Endodermal cell (in vitro differentiated cells): Measurements from ENCODE around the gene CD36. TPM values are rescaled to one million over a fixed set of nuclear protein-coding genes. Genes with fewer than 3 reads are reported as not detected.
A peak's percentile ranks its signal among the peaks of the same experiment; 100 is the strongest.

Source experiments
- DNase-seq: peaks from one replicate; pipeline ENCODE4 v3.0.0-alpha.2; 2017
- H3K27ac ChIP-seq: 2 replicates; pipeline ENCODE4 v1.5.1; 2013; ENCODE audit warnings: mild to moderate bottlenecking, low read depth, low read length, moderate library complexity
- H3K27me3 ChIP-seq: 2 replicates; pipeline ENCODE4 v1.6.1; 2013; ENCODE audit warnings: mild to moderate bottlenecking, low read length, moderate library complexity; ENCODE audit not compliant: insufficient read depth, control insufficient read depth, poor library complexity, severe bottlenecking
- H3K36me3 ChIP-seq: 2 replicates; pipeline ENCODE4 v1.7.0; 2013; ENCODE audit warnings: mild to moderate bottlenecking, low read length, moderate library complexity; ENCODE audit not compliant: control insufficient read depth, insufficient read depth
- H3K4me1 ChIP-seq: one replicate; pipeline ENCODE4 v1.7.0; 2013; ENCODE audit warnings: low read length; ENCODE audit not compliant: control insufficient read depth, insufficient read depth
- H3K4me3 ChIP-seq: 2 replicates; pipeline ENCODE4 v1.5.1; 2013; ENCODE audit warnings: mild to moderate bottlenecking, low read length, moderate library complexity
- H3K9ac ChIP-seq: 2 replicates; pipeline ENCODE4 v1.6.1; 2013; ENCODE audit warnings: mild to moderate bottlenecking, low read length, moderate library complexity; ENCODE audit not compliant: poor library complexity, severe bottlenecking; ENCODE audit errors: extremely low read depth
- H3K9me3 ChIP-seq: 2 replicates; pipeline ENCODE4 v1.6.1; 2013; ENCODE audit warnings: mild to moderate bottlenecking, low read length, moderate library complexity; ENCODE audit not compliant: control insufficient read depth
- H3K27ac Mint-ChIP-seq: 2 replicates; pipeline ENCODE4 v1.8.0; 2020; ENCODE audit warnings: mixed read lengths
- H3K27me3 Mint-ChIP-seq: 2 replicates; pipeline ENCODE4 v1.8.0; 2021; ENCODE audit warnings: mild to moderate bottlenecking, mixed read lengths; ENCODE audit not compliant: insufficient read depth
- H3K36me3 Mint-ChIP-seq: 2 replicates; pipeline ENCODE4 v1.8.0; 2020; ENCODE audit warnings: low read depth, mixed read lengths
- H3K4me1 Mint-ChIP-seq: 2 replicates; pipeline ENCODE4 v1.8.0; 2020; ENCODE audit warnings: mixed read lengths
- H3K4me3 Mint-ChIP-seq: 2 replicates; pipeline ENCODE4 v1.8.0; 2020; ENCODE audit warnings: mild to moderate bottlenecking, moderate library complexity, mixed read lengths
- H3K9me3 Mint-ChIP-seq: 2 replicates; pipeline ENCODE4 v1.8.0; 2020; ENCODE audit warnings: mild to moderate bottlenecking, mixed read lengths
- WGBS, 2 experiments: methylation state at CpG; one replicate each; pipeline versions ENCODE4 v1.1.5 to v1.1.7; 2013; ENCODE audit warnings: missing lambda C conversion rate in 2 of 2, mixed read lengths in 1 of 2; ENCODE audit not compliant: insufficient coverage in 1 of 2, insufficient read length in 1 of 2; 5-methylcytosine and 5-hydroxymethylcytosine counted together
- total RNA-seq, 2 donors: library from RNA; stranded (reverse); fragmentation: NEBNext Ultra II Directional in 1 of 2; extraction: Animal tissue kit (Norgen Biotek cat#: 25700) in 1 of 2; gene quantifications; 2 replicates in 1 of 2; 3 replicates in 1 of 2; pipeline ENCODE4 v1.2.1, GENCODE V29; 2021
- TF ChIP-seq, protein P1 (sequence below): fragments of 200-600 bp; sonication (generic); conservative IDR thresholded peaks from 2 replicates; pipeline ENCODE4 v1.5.0; 2021; ENCODE audit warnings: antibody characterized with exemption, mild to moderate bottlenecking

The CD36 gene
- total RNA-seq, 2 donors from 2014 or later, result 0.18 to 0.29 TPM

DNA sequence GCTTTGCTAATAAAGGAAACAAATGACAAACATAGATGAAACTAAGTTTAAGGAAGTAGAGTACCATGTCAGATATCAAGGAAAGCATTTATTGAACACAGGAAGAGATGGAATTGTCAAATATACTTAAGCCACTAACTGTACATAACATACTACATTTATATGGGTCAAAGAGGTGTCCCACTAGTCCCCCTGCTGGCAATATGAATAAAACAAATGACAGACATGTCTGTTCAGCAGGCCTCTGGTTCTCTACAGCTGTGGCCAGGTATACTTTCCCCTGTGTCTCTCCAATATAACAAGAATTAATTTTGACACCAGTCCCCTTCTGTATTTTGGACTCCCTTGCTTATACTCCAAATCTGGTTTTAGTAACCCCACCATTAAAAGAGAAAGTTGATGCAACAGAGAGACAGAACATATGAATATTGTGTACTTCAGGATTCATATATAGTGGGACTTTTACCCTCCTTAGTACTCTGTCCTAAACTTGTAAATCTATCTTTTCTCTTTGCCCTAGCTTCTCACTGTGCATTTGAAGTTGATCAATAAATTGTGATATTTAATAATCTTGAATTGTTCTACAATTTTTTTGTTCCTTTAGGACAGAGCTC lies 42.9 kb downstream of the CD36 start:
- peaks cover 3% of the 10 kb centered on the region for H3K9me3 Mint-ChIP-seq
- TF ChIP-seq, protein P1, sequence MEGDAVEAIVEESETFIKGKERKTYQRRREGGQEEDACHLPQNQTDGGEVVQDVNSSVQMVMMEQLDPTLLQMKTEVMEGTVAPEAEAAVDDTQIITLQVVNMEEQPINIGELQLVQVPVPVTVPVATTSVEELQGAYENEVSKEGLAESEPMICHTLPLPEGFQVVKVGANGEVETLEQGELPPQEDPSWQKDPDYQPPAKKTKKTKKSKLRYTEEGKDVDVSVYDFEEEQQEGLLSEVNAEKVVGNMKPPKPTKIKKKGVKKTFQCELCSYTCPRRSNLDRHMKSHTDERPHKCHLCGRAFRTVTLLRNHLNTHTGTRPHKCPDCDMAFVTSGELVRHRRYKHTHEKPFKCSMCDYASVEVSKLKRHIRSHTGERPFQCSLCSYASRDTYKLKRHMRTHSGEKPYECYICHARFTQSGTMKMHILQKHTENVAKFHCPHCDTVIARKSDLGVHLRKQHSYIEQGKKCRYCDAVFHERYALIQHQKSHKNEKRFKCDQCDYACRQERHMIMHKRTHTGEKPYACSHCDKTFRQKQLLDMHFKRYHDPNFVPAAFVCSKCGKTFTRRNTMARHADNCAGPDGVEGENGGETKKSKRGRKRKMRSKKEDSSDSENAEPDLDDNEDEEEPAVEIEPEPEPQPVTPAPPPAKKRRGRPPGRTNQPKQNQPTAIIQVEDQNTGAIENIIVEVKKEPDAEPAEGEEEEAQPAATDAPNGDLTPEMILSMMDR, result peak; percentile 53
- no peaks in the 10 kb centered on the region for H3K36me3 ChIP-seq
- no peaks in the 10 kb centered on the region for H3K27me3 ChIP-seq
- H3K27me3 Mint-ChIP-seq, result no peaks in the 10 kb centered on the region
- DNase-seq, result no peak
- no peaks in the 10 kb centered on the region for H3K36me3 Mint-ChIP-seq
- H3K4me3 Mint-ChIP-seq, result no peak overlapping the region
- no peaks in the 10 kb centered on the region for H3K4me1 Mint-ChIP-seq
- H3K9me3 ChIP-seq, result no peaks in the 10 kb centered on the region
- H3K4me1 ChIP-seq, result no peaks in the 10 kb centered on the region
- no peak overlapping the region for H3K4me3 ChIP-seq
- no peak overlapping the region for H3K27ac ChIP-seq
- H3K9ac ChIP-seq, result no peak overlapping the region
- no peak overlapping the region for H3K27ac Mint-ChIP-seq

DNA sequence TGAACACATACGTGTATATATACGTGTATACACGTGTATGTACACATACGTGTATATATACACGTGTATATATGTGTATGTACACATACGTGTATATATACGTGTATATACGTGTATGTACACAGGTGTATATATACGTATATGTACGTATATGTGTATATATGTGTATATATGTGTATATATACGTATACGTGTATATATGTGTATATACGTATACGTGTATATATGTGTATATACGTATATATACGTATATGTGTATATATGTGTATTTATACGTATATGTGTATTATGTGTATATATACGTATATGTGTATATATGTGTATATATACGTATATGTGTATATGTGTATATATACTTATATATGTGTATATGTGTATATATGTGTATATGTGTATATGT lies 44.3 kb downstream of the CD36 start:
- Mint-ChIP-seq H3K4me1 (no peaks in the 10 kb centered on the region), H3K36me3 (no peaks in the 10 kb centered on the region), H3K27ac (no peak overlapping the region), H3K9me3 (peaks cover 3% of the 10 kb centered on the region), H3K4me3 (no peak overlapping the region), H3K27me3 (no peaks in the 10 kb centered on the region)
- WGBS, 2 experiments, result 96 to 99% methylated on average over 16 to 17 of the region's 19 CpGs
- H3K27ac ChIP-seq, result no peak overlapping the region
- no peaks in the 10 kb centered on the region for H3K9me3 ChIP-seq
- TF ChIP-seq, protein P1, result no peak
- H3K4me3 ChIP-seq, result no peak overlapping the region
- H3K27me3 ChIP-seq, result no peaks in the 10 kb centered on the region
- H3K36me3 ChIP-seq, result no peaks in the 10 kb centered on the region
- no peaks in the 10 kb centered on the region for H3K4me1 ChIP-seq
- no peak overlapping the region for H3K9ac ChIP-seq
- no peak for DNase-seq

DNA sequence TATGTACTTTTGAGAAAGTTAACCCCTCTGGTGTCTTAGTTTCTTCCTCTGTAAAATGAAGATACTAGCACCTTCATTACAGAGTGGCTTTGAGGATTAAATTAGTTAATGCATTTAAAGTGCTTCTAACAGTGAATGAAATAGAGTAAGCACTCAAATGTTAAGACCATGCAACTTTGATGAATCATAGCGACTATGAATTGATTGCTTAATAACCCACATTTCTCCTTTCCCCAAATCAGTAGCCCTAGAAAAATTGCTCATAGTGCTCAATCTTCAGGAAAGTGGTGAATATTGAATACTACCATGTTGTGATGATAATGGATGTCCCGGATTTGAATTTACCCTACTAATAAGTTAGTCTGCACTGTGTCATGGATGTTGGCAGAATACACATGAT lies 48.1 kb downstream of the CD36 start:
- WGBS, 2 experiments, result 100% methylated on average over 1 to 2 of the region's 2 CpGs
- no peak overlapping the region for H3K27ac ChIP-seq
- Mint-ChIP-seq H3K27ac (no peak overlapping the region), H3K9me3 (peaks cover 3% of the 10 kb centered on the region), H3K27me3 (no peaks in the 10 kb centered on the region), H3K4me3 (no peak overlapping the region), H3K36me3 (no peaks in the 10 kb centered on the region), H3K4me1 (no peaks in the 10 kb centered on the region)
- H3K9me3 ChIP-seq, result no peaks in the 10 kb centered on the region
- TF ChIP-seq, protein P1, result no peak
- H3K9ac ChIP-seq, result no peak overlapping the region
- H3K36me3 ChIP-seq, result no peaks in the 10 kb centered on the region
- H3K4me1 ChIP-seq, result no peaks in the 10 kb centered on the region
- H3K27me3 ChIP-seq, result no peaks in the 10 kb centered on the region
- no peak overlapping the region for H3K4me3 ChIP-seq
- no peak for DNase-seq
